ENCODE data around the gene ELN. TPM values are rescaled to one million over a fixed set of nuclear protein-coding genes. Genes with fewer than 3 reads are reported as not detected.

The ELN gene
- 0.30 TPM in 1 of 2 replicates, not detected in the other for total RNA-seq

DNA sequence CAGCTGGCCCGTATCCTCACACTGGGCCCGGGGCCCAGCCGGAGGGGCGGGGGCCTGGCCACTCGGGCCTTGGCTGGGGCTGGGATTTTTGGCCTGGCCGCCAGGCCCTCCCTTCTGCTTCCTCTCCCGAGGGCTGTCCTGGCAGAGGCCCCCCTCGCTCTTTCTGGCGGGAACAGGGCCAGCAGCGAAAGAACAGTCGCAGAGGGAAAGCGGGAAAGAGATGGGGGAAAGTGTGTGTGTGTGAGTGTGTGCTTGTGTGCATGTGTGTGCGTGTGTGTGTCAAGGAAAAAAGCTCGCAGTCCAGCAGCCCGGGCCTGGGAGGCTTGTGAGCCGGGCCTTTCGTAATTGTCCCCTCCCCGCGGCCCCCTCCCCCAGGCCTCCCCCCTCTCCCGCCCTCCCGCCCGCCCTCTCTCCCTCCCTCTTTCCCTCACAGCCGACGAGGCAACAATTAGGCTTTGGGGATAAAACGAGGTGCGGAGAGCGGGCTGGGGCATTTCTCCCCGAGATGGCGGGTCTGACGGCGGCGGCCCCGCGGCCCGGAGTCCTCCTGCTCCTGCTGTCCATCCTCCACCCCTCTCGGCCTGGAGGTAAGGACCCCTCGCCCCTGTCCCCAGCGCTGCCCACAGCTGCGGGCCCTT, at the start of gene ELN:
Gene ELN (plus strand): TSS at position 491 of the 638 bp plus-strand sequence. CDS start 15 bp downstream, at position 506.

DNA sequence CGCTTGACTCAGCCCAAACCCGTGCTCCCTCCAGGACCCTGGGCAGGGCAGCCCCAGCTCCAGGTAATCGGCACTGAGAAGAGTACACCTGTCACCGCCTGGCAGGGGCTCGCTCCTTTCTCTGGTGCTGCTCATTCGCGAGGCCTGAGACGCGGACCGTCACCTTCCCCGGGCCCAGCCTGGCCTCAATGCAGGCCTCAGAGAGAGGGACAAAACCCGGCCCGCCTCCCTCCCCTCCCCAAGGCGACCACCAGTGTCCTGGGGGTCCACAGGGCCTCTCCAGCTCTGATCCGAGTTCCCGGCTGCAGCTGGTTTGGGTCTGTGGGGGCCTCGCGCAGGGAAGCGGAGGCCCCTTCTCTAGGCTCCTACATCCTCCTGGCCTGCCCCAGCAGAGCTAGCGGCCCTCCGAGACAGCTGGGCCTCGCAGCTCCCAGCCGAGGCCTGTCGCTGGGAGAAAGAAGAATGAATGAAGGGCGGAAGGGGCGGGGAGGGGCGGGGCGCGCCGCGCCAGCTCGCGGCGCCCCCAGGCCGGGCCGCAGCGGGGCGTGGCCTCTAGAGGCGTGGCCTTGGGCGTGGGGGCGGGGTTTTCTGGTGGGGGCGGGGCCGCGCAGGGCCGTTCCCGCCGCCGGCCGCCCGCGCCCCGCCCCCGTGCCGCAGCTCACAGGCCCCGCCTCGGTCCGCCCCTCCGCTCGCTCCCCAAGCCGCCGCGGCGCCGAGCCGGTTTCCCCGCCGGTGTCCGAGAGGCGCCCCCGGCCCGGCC, 55.3 kb downstream of the ELN start, which contains the start of gene LIMK1:
Gene LIMK1 (plus strand): TSS at position 688 of the 760 bp plus-strand sequence. CDS start 187 bp downstream, outside the sequence.

Other genes with a start within 250 kb of the ELN start
- 0.46 TPM in 1 of 2 replicates, not detected in the other for gene CLDN4, start 197.2 kb upstream of the ELN start, total RNA-seq
- 0.97 and 1.7 TPM in 2 replicates for gene METTL27, start 185.7 kb upstream of the ELN start, total RNA-seq
- gene TMEM270, start 167.0 kb upstream of the ELN start, total RNA-seq, result not detected in 2 replicates
- gene LIMK1, start 55.6 kb downstream of the ELN start, total RNA-seq, result 22.5 and 23.4 TPM in 2 replicates
- gene EIF4H, start 146.2 kb downstream of the ELN start, total RNA-seq, result 328 and 399 TPM in 2 replicates
- gene LAT2, start 181.8 kb downstream of the ELN start, total RNA-seq, result 0.32 and 0.61 TPM in 2 replicates
- gene RFC2, start 226.2 kb downstream of the ELN start, total RNA-seq, result 24.4 and 36.3 TPM in 2 replicates